ENCODE measurements around the gene INSYN2A.

The INSYN2A gene

DNA sequence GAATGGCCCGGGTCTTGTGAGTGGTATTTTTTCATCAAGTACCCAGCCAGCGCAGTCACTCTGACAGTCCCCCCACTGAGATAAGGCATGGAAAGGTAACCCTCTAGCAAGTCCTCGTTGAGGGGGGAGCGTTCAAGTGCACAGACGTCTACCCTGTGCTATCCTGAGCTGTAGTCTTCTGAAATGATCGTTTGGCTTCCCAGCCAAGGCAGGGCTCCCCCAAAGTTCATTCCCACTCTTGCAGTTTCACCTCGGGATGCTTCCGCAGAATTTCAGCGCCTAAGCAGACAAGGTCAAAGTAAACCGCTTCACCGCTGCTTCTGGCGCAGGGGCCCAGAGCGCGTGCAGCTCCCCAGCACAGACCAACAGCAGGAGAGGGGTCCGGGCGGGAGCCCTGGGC, 1.8 kb downstream of the INSYN2A start:
- DNase-seq = no peak

DNA sequence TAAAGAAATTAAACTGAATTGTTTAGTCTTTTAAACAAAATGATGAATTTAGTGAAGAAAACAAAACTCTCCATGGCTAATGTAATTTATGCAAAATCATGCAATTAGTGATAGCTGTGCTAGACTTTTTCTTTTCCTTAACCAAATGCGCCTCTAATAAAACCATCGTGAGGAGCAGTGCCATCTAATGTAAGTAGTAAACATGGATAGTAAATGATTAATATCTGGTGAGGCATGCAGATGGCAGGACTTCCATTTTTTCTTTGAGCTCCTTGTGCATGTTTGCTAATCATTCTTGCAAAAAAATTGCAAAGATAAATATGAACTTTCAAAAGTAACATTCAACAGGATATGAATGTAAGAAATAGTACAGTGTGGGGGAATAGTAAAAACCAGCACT, 2.3 kb downstream of the INSYN2A start:
- no peak for DNase-seq

- no peak for DNase-seq
Observed at GRCh38 chr10:127193125-127193524, 3.3 kb downstream of the INSYN2A start.

GRCh38 chr10:127190427-127190826, 6.0 kb downstream of the INSYN2A start:
- no peak for DNase-seq

DNA sequence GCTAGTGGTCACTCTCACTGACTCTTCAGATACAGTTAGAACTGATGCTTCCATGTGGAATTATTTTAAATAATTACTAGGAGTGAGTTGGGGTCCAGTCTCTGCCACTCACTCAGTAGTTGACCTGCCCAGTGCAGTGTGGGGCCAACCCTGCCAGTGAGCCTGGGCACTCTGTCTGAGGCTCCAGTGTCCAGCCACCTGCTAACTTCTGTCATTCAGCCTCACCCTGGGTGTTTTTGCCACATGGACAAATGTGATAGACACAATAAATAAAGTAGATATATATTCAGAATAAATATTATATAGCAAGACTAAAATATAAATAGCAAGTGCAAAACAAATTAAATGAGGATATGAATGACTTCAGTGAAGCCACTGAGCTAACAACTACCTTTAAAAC, 7.2 kb downstream of the INSYN2A start:
- no peak for DNase-seq

- no peak for DNase-seq
Observed at GRCh38 chr10:127186813-127187212, 9.6 kb downstream of the INSYN2A start.

DNA sequence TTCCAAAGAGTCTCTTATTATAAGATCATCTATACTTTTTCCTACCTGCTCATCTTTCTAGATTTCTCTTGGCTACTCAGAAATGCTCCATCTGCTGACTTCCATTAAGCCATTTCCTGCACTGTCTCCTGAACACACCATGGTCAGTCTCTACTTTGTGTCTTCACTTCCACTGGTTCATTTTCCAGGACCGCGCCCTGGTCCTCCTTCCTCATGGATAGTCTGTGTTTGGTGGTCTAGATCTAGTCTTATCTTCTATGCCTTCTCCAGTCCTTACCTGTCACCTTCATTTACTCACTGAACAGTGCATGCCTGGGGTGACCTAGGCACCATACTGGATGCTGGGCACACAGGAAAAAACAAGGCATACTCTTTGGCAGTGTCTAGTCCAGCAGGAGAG, 11.8 kb downstream of the INSYN2A start:
- no peak for DNase-seq

GRCh38 chr10:127182161-127182560, 14.2 kb downstream of the INSYN2A start:
- no peak for DNase-seq

- DNase-seq = no peak
Observed at GRCh38 chr10:127179612-127180250, 16.7 kb downstream of the INSYN2A start.

GRCh38 chr10:127176649-127177048, 19.7 kb downstream of the INSYN2A start:
- DNase-seq = no peak

- no peak for DNase-seq
Observed at GRCh38 chr10:127175357-127176110, 20.9 kb downstream of the INSYN2A start.

GRCh38 chr10:127174866-127175265, 21.5 kb downstream of the INSYN2A start:
- DNase-seq = no peak

- DNase-seq = no peak
Observed at GRCh38 chr10:127168261-127168660, 28.1 kb downstream of the INSYN2A start.

DNA sequence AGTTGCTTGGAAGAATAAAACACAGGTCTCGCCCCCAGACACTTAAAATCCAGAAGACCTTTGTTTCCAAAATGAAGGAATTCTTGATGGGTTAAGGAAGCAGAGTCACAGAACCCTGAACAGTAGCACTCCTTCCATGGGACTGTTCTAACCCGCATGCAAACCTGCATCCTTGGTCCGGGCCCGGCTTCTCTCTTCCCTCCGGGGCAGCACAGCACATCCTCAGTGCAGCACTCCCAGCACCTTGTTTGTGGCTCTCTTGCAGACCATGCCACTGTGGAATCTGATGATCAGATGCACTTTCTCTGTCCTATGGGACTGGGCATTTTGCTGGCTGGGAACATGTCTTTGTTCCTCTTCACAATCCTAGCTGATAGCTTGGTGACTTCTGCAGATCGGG, 33.5 kb downstream of the INSYN2A start:
- DNase-seq = no peak

- no peak for DNase-seq
Observed at GRCh38 chr10:127161482-127161881, 34.9 kb downstream of the INSYN2A start.

DNA sequence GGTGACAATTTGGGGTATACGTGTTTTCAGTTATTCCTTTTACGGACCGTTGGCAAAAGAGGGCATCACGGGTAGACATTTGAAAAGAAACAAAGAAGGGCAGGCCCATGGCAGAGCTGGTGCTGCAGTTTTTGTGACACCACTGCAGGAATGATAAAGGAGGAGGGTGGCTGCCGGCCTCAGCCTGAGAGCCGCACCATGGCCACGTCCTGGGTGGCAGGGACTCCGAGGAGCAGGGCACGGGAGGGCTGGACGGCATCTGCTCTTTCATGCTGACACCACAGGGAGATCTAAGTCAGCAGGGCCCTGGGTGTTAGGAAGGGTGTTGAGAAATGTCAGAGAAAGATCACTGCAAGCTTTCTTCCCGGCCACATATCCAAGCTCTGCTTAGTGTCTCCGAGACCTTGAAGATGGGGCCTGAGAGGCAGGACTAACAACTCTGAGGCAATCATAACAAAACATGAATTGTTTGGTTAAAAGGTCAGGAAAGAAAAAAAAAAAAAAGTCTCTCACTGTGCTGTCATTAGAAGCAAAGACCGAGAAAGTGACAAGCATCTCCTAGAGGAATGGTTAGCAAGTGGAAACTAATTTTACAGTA, 36.6 kb downstream of the INSYN2A start:
- DNase-seq = no peak

DNA sequence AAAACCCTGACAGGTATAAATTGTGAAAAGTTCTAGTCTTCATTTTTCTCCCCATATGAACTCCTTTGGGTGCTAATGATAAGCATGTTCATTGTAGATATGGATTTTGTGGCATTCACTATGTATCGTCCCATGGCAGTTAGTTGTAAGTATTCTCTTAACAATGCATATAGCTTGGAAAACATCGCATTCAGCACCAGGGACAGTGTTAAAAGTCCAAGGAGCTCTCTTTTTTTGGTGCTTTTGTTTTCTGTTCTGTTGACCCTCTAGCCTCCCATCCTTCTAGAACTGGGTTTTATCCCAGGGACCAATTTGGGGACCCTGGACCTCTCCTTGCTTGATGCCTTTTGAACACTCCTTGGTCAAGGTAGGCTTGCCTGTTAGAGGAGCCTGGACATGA, 37.7 kb downstream of the INSYN2A start:
- no peak for DNase-seq

DNA sequence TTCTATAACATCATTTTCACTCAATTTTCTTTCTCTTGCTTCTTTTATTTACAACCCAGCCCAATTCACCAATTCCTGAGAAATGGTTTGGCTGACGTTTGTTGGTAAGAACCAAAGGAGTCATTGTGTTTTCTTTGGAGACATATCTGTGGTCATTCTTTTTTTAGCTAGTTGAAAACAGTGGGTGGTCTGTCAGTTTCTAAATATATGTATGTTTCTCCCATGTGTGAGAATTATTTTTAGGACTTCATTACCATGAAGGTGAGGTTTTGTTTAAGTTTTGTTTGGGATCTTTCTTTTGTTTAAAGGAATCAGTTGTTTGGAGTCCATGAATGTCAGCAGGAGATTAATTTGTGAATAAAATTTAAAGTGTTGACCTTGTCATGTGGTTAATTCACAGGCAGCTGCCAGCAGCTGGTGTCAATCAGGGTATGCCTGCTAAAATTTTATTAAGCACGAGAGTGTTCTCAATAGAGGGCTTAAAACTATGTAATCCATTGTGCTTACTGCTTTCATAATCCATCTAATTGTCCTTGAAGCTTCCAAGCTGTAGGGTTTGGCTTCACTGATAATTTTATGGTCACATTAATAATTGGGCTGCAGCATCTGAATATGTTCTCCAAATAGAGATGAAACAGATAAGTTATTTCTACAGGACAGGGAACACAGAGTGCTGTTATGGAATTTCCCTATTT, 38.7 kb downstream of the INSYN2A start:
- no peak for DNase-seq

DNA sequence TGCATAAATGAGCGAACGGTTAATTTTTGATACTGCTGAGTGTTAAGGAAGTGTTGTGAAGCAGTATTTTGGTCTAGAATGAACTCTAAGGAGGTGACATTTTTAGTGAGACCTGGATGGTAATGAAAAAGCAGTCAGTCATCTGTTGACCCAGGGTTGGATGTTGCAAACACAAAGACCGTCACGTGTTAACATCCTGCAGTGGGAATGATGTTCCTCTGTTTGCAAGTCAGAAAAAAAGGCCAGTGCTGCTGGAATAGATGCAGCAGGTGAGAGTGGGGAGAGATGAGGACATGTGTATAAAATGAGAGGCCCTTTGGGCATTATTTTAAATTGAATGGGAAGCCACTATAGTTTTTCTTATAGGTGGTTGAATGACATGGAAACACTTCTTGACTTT, 39.3 kb downstream of the INSYN2A start:
- no peak for DNase-seq

DNA sequence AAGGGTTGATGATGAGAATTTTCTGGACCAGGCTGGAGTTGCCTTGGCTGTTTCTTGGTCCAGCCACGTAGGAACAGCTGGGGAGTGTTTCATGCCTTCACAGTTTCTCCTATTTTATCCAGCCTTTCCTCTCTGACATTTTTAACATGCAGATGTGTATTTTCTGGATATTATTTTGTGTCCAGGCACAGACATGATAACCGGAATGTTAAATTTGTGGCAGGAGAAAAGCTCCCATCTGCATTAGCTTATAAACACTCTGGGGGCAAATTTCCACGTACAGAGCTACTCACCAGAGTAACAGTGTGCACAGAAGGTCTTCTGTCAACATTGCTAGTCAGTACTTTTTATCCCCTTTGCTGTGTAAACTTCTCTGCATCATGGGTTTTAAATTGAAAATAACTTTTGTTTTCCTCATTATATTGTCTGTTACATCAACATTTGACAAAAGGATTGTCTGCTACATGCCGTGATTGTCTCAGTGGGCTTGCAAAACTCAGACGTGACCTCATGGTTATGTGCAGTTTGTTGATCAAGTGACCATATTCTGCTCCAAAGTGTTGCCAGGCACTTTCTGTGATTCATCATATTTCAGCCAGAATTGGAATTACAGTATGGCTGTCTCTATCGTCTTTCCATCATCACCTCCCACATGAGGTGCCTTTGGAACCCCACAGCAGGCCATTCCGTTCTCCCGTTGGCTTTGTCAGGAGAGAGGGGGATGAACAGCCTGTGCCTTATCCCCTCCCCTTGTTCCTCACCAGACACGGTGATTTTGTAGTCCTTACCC, 41.4 kb downstream of the INSYN2A start:
- no peak for DNase-seq

DNA sequence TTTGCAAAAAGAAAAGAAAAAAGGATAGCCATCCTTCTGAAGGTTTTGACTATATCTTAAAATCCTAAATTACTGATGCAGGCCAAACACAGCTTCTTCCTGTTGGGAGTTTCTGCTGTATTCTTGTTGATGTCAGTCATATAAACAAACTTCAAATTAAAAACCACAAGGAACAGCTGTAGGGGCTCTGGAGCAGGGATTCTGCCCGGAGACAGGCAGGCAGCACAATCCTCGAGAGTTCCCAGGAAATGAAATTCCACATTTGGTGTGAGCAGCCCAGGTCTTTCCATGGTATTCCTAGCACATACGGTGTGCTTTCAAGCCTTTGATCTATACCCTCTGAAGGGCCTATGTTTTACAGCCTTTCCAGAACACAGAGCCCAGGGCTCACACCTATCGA, 43.2 kb downstream of the INSYN2A start:
- DNase-seq = no peak

DNA sequence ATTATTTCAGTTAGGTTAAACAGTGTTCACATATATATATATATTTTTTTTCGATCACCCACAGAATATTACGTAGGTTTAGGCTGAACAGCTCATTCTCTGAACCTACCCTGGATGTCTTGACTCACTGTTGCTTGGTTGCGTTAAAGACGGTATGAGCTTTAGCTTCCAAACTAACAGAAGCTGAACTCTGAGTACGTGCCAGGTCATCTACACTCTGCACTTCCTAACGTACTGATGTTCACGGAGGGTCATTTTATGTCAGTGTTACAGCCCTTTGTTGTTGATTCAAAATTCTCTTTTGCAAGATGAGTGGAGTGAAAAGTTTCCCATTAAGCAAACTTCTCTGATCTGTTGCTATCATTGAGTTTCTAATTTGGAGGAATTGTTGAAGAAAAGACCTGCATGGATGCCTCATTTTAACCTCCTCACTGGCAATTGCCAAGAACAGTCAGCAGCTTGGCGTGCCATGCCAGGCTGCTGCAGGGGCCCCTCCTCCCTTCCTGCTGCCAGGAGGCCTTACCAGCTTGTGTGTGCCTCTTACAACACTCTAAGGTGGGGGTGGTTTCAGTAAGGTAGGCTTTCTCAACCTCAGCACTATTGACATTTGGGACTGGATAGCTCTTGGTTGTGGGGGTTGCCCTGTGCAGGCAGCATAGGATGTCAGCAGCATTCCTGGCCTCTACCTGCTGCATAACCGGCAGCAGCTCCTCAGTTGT, 44.3 kb downstream of the INSYN2A start:
- DNase-seq = no peak
